NB4 (cell line): ENCODE results near the gene SIVA1.

ENCODE experiments used
- MYC ChIP-seq: IDR thresholded peaks from 2 replicates; pipeline ENCODE4 v1.6.1; 2011; ENCODE audit warnings: low read depth, low read length
- POLR2A ChIP-seq: IDR thresholded peaks from 2 replicates; pipeline ENCODE4 v1.6.1; 2011; ENCODE audit warnings: mild to moderate bottlenecking; ENCODE audit not compliant: insufficient read length; ENCODE audit errors: extremely low read depth
- TF ChIP-seq, protein P1 (sequence below): IDR thresholded peaks from one replicate; pipeline ENCODE4 v1.5.1; 2012; ENCODE audit warnings: low read depth, low read length

GRCh38 chr14:104797115-104798044, 44.4 kb downstream of the SIVA1 start:
- TF ChIP-seq POLR2A (no peak), MYC (no peak)
- TF ChIP-seq, protein P1, sequence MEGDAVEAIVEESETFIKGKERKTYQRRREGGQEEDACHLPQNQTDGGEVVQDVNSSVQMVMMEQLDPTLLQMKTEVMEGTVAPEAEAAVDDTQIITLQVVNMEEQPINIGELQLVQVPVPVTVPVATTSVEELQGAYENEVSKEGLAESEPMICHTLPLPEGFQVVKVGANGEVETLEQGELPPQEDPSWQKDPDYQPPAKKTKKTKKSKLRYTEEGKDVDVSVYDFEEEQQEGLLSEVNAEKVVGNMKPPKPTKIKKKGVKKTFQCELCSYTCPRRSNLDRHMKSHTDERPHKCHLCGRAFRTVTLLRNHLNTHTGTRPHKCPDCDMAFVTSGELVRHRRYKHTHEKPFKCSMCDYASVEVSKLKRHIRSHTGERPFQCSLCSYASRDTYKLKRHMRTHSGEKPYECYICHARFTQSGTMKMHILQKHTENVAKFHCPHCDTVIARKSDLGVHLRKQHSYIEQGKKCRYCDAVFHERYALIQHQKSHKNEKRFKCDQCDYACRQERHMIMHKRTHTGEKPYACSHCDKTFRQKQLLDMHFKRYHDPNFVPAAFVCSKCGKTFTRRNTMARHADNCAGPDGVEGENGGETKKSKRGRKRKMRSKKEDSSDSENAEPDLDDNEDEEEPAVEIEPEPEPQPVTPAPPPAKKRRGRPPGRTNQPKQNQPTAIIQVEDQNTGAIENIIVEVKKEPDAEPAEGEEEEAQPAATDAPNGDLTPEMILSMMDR = no peak
